Bone marrow (tissue), 2 donors: ENCODE data around the gene PDZRN3.

Source experiments
- DNase-seq, 2 donors: peaks; one replicate each; lab custom pipeline; 2025; lab: John Stamatoyannopoulos, UW

The PDZRN3 gene

DNA sequence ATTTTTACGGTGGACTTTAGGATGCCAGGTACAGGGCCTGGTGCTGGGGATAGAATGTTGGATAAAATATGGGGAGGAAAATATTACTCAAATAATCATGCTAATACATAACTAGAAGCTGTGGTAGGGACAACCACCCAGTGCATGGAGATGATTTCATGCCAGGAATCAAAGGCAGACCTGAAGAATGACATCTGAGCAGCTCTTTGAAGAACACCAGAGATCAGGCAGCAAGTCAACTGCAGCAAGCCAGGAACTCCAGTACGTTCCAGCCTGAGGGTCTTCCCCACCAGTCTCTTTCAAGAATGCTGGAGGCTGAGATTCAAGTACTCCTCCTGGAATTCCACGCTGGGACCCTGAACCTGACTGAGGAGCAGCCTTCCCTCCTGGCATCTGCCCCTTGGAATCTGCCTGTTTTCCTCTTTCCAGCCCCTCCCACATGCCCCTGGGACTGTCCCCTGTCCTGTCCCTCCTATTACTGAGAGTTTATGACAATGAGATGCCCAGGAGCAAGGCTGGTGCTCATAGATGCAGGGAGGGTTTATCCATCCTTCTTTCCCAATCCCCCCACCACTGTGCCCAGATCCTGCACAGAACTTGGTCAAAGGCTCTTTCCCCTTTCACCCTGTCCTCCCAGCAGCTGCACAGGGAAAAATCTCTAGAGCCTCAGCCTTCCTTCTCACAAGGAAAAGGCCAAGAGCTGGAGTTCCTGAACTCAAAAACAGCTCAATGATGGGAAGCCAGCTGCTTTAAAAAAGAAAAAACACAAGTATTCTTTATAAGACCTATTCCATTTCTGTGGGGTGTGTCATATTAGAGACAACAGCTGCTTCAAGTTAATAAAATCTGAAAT lies 68.0 kb downstream of the PDZRN3 start:
- no peak for DNase-seq

DNA sequence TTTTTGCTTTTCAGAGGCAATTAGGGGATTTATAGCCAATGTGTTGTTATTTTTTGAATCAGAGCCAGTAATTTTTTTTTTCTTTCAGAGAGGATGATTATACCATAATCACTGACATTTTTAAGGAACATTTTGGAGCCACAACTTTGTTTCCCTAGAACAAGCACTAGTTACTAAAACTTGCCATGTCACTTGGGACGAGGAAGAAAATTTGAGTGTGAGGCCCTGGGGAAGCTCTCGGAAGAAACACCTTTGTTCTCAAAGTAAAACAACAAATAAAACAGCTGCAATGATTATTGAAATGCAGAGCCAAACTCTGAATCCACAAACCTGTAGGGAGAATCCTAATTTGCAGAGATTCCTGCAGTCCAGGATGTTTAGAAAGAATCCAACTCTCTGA lies 69.7 kb downstream of the PDZRN3 start:
- no peak for DNase-seq

DNA sequence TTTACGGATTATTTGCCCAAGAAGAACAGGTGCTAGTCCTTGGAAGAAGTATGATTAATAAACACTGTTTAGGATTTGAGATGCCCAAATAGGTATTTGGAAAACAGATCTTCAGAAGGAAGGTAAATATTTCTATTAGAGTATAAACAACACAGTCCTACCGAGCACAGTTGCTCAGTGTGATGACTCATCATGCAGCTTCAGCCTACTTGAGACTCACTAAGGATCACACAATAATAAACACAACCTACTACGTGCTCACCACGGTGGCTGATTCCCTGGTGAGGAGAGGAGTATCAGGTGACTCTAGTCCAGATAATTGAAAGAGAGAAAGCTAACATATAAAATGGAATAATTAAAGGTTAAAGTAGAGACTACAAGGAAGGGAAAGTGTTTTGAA lies 72.0 kb downstream of the PDZRN3 start:
- DNase-seq, result no peak

DNA sequence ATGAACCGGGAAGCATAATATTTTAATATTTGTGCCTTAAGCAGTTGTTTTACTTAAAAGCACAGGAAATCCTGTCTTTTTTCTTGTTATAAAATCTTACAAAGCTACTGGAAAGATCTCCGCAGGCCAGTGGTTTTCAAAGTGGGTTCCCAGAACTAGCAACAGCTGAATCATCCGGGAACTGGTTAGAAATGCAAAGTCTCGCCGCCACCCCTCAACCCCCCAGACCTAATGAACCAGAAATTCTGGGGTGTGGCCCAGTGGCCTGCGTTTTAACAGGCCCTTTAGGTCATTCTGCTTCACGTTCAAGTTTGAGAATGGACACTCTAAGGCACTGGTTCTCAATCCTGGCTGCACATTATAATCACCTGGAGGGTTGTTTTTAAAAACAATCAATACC lies 74.7 kb downstream of the PDZRN3 start:
- DNase-seq, result no peak

DNA sequence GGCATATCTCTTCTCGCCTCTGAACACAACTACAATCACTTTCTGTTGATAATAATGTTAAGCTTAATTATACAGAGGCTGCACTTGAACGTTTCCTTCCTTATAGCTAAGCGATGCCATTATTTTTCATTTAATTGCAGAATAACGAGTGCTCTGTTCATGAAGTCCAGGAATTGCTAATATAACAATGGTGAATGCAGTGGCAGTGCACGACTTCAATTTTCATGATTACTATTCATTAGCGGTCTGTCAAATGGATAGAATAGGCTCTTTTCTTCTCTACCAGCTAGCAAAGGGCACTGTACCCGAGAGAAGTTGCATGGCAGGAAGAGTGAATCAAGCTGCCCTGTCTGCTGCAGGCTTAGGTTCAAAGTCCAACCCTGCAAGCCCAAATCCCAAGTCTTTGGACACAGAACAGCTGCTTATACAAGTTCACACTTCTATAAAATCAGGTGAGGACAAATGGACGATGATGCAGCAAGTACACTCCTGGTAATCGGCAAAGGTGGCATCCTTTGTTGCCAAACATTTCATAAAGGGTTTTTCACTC lies 75.6 kb downstream of the PDZRN3 start:
- DNase-seq, result no peak

DNA sequence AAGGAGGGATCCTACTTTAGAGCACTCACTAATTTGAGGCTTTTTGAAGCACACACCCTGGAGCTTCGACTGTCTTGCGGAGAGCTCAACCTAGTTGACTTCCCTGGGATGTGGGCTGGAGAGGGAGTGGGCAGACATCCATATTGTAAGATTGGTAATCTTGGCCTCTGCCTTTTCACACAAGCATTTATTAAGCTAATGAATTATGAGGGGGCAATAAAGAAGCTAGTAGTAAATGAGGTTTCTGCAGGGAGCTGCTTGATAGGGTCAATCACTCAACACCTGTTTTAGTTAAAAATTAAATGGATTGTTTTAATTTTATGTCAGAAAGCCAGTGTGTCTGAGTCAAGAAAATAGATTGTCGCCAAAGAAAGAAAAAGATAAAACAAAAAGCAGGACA lies 76.3 kb downstream of the PDZRN3 start:
- DNase-seq, result no peak

DNA sequence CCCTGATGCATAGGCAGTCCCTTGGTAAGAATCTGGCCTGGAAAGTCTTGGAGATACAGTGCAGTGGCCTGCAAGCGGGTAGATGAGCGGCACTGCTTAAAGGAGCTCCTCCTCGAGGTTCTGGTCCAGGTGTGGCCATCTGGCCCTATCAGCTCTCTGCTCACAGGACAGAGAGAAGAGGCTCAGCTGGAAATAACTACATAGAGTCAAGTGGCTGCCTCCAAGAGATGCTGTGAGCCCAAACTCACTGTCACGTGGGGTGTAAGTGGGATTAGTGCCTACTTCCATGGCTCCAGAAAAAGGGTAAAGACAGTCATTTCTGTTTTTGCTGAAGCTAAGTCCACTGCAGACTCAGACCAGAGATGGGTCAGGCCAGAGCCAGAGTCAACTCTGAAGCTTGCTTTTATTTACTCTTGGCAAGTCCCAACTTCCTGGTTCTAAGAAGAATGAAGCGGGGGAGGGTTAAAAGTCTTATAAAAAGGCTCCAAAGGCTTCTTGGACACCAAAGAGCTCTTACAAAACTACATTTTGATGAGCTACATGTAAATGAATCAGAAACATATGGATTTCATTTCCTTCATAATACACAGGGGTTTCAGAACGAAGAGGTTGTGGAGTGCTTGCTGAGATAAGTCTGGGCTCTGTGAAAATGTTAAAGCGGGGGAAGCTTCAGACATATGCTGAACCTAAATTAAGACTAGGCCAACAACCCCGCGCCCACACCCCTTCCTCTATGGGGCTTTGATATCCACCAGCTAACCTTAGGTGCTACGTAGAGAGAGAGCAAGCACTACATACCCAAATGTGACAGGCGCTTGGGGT lies 77.1 kb downstream of the PDZRN3 start:
- DNase-seq, result no peak

DNA sequence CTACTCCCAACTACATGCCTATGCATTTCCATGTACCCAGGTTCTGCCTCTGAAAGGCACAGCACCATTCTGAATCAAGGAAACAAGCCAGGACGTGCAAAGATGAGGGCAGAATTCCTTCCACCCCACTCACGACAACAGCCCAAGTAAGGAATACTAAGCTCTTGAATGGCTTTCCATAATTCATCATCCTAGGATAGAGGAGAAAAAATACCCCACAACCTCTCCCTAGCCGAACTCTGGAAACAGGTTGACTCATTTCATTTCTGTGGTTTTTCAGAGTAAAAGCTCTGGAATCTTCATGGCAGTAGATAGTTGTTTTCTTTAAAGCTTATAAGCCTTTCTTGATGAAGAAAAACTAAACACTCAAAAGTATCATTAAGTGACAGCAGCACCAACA lies 77.8 kb downstream of the PDZRN3 start:
- no peak for DNase-seq

DNA sequence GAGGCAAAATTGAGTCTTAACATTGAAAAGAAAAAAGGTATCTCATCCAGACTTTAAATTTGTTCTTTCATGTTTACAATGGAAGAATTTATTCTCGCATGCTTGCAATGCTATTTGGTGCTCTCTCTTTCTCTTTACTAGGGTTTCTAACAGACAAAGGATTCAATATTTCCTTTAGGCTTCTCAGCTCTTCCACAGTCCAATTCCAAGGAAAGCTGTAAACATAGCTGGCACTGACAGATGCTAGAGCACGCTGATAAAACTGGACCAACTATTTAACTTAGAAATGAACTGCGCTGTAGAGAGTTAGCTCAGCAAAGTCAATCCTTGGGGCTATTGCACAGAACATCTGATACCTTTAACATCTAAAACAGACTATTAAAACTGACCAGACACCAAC lies 81.3 kb downstream of the PDZRN3 start:
- no peak for DNase-seq

DNA sequence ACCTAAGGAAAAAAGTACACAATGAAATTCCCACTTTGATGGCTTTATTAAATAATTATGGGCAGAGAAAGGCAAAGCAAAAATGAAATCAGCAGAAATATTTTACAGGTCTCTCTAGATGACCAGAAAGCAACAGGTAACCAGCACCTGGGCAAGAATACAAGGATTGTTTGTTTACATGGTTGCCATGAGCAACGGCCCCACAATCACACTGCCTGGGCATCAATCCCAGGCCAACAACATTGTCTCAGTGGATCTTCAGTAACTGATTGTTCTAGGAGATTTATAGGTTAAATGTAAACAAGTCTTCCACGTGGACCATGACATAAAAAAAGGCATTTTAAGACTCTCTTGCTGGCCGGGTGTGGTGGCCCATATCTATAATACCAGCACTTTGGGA lies 82.6 kb downstream of the PDZRN3 start:
- DNase-seq, result no peak

DNA sequence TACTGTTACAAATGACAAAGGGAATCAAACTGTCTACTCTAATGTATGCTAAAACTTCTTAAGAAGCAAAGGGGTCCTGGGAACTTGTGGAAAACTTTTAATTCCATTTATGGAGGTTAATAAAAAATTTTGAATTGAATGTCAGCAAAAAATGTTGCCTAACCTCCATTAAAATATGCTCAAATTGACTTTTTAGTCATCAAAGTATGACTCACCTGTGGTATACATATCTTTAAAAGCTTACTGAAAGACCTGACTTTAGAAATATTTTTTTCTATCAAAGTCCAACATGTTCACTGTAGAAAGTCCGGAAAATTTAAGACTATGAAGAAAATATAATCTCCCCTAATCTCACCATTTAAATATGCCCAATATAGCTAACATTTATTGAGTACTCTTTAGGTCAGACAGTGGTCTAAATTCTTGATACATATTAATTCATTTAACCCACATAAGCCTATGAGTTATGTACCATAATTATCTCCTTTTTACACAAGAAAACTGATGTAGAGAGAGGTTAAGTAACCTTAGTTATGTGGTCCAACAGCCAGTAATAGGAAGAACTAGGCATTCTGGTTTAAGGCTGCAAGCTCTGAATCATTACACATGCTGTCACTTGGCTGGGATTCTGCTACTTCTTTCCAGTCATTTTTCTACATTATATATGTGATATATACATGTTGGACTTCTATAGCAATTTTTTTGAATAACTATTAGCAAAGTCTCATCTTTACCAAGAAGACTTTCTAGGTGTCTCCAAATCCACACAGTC lies 83.6 kb downstream of the PDZRN3 start:
- no peak for DNase-seq

DNA sequence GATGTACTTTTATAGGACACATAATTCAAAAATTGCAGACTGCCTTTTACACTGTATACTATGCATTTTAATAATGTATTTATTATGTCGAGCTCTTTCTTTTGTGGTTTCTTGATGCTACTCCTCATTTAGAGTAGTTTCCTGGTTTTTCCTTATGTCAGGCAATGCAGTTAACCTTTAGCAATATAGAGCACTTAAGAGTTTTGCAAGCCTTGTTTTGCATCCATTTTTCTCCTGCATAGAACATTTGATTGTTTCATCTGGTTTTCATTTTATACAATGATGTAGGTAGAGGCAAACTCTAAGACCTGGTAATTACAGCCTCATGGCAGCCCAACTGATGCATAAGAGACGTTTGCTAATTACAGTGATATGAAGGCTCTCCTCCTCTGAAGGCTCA lies 86.3 kb downstream of the PDZRN3 start:
- no peak for DNase-seq

DNA sequence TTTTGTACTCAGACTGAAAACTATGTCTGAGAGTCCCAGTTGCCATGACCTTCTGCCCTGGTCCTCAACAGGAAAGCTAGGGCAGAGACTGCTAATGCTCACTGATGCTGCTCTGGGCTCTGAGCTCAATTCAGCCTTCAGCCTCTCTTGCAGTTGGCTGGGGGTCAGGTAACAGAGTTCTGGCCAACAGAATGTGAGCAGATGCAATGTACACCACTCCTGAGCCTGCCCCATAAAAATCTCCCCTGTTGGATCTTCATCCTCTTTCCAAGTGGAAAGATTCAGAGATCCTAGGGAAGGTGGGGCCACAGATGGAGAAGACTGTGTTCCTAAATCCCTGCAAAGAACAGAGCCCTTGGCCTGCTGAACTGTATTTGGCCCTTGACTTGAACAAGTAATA lies 87.8 kb downstream of the PDZRN3 start:
- DNase-seq, result no peak

DNA sequence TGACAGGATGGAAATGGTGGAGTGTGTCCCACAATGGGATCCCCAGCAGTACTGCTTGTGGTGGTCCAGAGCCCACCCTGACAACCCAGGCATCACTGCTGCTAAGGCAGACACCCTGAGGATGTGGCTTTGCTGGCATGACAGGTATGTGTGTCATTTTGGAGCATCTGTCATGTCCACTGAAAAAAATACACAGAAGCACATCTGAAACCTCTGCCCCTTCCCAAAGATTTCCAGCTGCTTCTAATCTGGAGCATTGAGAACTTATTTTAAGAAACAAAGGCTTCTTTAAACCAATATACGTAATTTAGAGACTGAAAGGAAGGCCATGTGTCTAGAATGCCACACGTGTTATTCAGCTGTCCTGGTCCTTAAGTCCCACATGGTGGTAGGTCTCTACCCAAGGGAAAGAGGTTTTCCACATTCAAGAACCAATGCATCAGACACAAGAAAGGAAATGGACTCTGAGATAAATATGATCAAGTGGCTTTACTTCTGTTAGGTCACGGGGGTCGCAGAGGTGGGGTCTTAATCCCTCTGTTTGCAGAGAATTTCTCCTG lies 88.3 kb downstream of the PDZRN3 start:
- DNase-seq, result no peak

DNA sequence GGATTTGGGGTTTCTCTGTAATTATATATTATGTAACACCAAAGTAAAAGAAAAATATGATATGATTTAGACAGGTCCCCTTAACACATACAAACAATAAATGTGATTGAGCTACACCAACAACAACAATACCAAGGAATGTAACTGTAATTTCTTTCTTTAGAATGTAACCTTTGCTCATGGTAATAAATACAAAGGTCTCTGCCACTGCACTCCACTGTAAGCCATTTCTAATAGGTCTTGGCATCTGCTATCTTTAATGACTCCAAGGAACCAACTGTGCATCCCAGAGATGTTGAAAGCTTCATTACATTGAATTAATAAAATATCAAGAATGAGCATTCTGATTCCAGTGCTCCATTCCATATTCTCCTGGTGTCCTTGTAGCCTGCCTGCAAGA lies 88.8 kb downstream of the PDZRN3 start:
- no peak for DNase-seq

DNA sequence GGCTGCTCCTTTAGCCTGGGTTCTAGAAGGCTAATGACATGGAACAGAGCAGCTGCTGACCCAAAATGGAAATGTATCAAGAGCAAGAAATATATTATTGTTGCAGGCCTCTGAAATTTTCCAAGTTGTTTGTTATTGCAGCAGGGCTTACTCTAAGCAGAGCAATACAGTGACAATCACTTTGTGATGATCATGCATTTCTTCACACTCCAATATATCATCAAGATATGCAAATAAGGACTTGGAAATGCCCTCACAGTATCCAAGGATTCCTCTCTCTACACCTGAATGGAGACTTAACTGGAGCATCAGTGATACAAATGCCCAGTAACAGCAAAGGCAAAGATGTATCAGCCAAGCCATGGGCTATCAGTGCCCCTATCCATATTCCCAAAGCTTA lies 89.6 kb downstream of the PDZRN3 start:
- no peak for DNase-seq

DNA sequence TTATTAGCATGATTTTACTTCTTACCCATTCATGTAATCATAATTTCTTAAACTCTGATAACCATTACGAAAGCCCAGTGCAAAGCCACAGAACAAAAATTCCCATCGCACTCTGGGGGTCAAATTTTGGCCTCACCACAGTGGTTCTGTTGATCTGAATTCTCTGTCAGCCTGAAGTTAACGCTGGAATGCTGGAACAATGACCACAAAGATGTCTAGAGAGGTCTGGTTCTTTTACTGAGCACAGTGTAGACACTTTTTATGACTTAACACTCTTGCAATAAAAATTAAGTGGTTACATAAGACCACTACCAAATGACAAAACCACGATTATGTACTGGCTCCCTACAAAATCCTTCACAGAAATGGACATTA lies 94.7 kb downstream of the PDZRN3 start:
- no peak for DNase-seq

DNA sequence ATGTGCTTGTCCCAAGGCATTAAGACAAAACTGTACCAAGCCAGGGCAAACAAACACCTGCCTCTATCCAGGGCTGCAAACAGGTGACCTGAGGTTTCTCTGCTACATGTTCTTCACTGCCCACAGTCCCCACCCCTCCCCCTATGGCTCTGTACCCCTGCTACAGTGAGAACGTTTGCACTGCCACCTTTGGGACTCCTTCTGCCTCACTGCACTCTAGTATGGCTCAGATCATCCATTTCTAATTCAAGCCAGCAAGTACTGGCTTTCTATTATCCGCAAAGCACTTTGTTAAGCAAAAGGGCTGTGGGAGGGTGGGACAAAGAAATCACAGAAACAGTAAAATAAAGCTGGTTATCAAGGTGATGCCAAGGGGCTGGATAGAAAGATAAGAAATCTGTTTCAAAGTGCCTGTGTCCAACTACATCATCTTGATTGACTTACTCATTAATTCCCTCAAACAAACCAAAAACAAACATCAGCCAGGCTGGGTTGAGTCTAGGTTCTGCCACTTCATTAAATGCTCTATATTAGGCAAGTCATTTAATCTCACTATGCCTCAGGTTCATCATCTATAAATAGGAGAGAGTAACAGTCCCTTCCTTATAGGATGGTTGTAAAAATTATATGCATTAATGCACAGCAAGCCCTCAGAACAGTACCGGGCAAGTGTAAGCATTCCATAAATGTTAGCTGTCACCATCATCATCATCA lies 95.3 kb downstream of the PDZRN3 start:
- DNase-seq, result no peak

DNA sequence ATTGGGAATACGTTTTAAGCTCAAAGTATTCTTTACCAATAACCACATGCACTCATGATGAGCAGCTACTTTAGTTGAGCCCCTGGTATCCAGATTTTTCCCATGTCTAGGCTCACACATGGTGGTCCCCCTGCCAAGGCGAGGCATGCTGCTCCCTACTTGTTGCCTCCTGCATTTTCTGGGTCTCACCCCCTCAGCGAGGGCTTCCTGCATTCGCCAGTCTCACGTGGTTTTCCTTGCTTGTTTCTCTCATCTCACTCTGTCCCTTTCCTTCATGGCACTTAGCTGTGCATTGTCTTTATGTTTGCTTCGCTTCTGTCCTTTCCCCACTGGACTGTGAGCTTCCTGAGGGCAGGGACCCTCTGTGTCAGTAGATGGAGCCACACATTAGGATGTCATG lies 99.2 kb downstream of the PDZRN3 start:
- no peak for DNase-seq

DNA sequence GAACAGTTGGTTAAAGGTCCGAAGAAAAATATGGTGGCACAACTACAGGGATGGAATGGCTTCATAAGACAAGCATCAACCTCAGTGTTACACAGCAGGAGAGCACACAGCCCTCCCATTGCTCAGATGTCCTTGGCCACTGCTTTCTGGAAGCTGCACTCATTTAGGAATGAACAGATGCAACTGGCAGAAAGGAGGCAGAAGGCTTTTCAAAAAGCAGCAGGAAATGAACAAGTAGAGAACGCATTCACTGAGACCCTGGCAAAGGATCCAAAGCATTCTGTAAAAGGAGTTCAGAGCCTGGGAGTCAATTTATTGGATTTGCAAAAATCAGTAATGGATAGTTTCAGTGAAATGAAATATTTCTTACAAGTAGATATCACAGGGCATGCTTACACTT lies 101.1 kb downstream of the PDZRN3 start:
- DNase-seq, result no peak

DNA sequence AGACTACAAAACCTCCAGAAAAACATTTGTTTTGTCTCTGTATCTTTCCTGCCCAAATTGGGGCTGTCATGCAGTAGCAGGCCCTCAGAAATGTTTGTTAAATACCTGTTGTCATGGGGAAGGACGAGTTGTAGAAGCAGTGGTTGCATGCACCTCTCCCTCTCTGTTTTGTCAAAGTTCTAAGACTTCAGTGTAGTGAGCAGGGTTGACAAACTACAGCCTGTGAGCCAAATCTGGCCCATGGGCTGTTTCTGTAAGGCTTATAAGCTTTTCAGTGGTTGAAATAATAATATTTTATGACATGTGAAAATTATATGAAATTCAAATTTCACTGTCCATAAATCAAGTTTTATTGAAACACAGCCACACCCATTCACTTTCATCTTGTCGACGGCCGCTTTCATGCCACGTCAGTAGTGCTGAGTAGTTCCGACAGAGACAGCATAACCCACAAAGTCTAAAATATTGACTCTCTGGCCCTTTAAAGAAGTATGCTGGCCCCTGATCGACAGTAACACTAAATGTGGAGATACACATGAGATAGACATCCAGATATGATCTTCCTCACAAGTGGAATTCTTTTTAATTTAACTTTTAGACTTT lies 102.9 kb downstream of the PDZRN3 start:
- no peak for DNase-seq
